GM04504 (cell line): ENCODE results near the gene SLC26A6.
A peak's percentile ranks its signal among the peaks of the same experiment; 100 is the strongest.

Source experiments
- DNase-seq: peaks from one replicate; pipeline ENCODE4 v3.0.0-alpha.2; 2012; ENCODE audit warnings: low read depth

SLC26A6 gene

DNA sequence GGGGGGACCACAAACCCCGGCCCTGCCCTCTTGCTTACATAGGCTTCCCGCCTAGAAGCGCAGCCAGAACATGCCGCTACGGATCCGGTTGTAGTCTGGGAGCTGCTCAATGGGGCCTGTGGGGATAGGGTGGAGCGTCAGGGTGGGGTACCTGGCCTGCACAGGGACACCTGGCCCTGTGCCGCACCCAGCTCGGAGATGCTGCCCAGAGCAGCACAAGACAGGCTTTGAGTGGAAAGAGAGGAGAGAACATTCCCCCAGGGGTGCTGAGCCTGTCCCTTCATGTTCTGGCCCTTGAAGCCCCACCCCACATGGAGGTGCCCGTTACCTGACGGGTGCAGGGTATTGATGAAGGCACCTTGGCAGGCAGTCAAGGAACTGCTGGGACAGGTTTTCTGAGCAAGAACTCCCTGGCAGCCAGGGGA is 36.2 kb downstream of the SLC26A6 start:
- DNase-seq: no peak

DNA sequence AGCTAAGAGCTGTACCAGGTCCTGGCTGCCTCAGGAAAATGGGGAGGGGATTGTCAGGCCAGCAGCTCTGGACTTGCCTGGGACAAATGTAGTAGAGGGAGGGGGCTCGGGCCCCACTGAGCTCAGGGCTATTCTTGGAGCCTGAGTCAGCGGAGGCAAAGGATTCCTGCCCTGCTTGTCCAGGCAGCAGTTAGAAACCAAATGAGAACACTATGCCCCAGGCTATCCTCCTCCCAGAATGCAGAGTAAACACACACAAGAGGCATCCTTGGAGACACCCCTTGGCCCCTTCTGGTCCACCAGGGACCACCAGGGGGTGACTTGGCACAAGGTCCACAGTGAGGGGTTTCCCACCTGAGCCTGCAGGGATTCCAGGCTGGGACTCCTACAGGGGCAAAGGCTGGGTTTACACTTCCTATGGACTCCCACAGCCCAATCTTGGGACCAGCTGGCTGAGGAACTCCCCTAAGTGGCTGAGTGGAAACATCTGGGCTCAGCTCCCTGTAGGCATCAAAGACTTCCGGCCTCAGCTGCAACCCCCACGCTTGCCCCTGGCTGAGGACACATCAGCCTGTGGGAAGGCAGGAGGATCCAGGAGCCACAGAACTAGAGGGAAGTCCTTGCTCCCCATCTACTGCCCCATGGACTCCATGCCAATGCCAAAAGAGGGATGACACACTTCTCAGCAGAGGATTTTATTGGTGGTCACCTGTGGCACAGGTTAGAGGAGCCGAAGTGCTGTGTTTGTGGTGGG is 36.8 kb downstream of the SLC26A6 start:
- peak; percentile 95 for DNase-seq

DNA sequence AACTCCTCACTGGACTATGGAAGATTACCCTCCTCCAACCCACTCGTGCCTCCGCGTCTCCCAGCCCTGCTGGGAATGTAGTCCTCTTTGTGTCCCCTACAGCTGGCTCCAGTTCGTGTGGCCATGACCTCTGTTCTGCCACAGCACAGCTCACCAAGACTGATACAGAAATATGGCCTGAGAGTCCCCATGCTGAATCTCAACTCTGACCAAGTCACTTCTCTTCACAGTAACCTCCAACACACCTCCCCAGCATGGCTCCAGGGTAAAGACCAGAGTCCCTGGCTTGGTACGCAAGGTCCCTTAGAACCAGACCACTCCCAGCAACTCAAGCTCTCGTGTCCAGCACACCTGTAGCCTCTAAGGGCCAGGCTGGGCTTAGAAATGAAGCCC is 37.9 kb downstream of the SLC26A6 start:
- DNase-seq: no peak

DNA sequence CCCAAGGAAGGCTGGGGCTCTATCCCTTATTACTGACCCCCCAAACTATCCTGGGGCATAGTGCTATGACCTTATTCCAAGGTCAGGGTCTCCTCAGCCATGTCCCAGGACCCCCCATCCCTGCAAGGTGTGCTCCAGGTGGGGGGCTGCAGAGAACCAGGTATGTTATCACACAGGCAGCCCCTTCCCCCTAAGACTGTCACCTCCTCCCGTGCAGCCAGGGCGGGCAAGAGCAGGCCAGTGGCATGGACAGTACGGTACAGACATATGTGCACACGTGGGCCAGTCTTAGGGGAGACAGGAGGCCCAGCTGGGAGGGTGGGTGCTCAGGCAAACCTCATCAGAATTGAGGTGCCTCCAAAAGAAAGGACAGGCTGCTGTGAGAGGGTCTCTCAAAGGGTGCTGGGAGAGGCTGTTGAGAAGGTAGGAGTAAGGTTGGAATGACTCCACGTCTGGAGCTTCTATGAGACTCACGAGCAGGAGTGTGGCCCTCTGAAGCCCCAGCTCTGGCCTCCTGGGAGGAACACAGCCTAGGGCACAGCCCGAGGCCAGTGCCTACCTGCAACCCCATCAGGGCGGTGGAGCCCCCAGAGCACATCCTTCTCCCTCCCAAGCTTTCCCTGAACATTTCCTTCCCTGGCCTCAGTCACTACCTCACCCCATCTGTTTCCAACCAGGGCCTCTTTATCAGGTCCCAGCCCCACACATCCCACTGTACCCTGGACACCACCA is 38.4 kb downstream of the SLC26A6 start:
- DNase-seq: no peak

DNA sequence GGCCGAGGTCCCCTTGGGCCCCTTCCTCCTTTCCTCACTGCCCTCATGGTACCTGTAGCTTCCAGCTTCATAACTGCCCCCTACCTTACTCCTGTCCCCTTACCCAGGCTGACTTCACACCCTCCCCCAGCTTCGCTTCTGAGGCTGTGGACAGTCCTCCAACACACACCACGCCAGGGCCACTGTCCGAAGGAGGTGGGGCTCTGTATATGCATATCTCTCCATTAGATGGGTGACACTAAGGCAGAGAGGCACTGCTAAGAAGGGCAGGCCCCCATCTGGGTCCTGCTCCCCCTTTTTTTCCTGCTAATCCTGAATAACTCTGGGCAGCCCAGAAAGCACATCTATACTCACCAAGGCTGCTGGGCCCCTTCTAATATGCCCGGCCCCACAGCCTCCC is 39.1 kb downstream of the SLC26A6 start:
- DNase-seq: no peak

DNA sequence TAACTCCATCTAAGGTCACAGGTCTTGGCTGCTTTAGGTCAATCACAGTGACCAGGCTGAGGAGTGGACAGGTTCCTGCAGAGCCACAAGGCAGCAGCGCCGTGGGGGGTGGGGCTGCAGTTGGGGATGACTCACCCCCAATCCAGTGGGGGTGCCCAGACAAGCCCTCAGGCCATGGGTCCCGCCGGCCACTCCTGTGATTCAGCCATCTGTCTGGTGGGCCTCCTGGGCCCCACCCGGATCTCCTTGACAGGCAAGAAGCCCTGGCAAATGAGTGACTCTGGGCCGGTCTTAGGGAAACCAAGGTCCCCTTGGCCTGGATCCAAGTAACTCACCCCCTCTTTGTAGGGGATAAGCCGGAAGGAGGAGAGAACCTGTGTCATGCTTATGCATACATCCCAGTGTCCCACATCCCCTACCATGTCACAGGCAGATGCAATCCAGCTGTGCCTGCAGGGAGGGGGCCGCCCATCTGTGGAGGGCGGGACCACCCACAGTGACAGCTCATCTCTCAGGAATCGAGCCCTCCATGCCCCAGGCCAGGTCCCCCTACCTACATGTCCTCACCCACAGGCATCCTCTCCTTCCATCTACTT is 39.6 kb downstream of the SLC26A6 start:
- peak; percentile 74 for DNase-seq

DNA sequence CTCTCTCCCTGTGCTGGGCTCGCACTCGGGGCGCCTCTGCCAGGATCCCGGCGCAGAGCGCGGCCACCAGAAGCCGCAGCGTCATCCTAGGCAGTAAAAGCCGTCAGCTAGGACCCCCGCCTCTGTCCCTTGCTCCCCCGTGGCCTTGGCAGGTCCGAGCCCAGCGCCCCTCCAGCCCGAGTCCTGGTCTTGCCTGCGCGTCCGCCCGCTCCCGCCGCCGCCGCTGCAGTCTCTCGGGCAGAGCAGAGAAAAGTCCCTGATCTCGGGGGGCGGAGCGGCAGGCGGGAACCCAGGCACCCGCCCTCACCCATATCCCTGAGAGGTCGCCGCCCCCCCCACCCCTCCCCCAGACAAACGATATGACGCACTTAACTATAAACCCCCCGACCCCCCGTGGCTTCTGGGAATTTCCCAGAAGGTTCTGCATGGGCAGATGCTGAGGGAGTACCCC is 40.2 kb downstream of the SLC26A6 start, which contains the start of gene COL7A1:
TSS of gene COL7A1 (minus strand) at position 255 of the 451 bp plus-strand sequence. CDS start at position 85, 170 bp downstream.
- DNase-seq: no peak

DNA sequence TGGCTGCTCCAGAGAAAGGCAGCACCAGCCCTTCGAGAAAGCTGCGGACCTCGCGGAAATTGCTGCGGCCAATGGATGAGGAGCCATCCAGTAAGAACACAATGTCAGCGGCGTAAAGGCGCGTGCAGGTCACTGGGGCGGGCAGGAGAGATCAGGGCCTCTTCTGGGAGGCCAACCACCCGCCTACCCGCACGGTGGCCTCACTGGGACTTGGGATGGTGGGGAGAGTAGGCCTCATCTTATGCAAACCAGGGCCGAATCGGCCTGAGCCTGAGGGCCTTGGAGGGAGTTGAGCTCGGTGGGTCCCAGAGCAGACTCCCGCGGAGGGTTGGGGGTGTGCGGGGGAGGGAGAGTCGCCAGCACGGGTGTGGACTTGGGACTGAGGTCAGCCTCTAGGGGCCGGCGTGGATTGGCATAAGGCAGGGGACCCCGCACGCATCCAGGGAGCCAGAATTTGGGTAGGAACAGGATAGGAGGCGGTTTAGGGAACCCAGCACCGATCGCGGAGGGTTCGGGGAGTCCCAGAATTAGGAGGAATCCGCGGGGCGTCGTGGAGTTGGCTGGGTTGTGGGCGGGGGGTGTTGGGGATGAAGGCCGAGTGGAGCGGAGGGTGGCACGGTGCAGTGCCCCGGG is 40.7 kb downstream of the SLC26A6 start:
- peak; percentile 35 for DNase-seq

DNA sequence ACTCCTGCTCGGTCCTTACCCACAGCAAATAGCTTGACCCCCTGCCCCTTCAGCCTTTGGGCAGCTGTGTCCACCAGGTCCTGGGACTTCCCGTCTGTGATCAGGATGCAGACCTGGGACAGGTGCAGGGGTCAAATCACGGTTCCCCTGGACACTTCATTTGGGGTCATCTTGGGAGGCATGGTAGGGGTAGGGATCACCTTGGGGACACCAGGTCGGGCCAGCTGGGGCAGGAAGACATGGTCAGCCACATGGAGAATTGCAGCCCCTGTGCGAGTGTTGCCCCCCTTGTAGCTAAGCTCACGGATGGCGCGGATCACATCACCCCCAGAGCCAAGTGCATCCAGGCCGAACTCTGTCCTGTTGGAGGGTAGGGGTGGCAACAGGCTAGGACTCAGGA is 41.9 kb downstream of the SLC26A6 start:
- no peak for DNase-seq

DNA sequence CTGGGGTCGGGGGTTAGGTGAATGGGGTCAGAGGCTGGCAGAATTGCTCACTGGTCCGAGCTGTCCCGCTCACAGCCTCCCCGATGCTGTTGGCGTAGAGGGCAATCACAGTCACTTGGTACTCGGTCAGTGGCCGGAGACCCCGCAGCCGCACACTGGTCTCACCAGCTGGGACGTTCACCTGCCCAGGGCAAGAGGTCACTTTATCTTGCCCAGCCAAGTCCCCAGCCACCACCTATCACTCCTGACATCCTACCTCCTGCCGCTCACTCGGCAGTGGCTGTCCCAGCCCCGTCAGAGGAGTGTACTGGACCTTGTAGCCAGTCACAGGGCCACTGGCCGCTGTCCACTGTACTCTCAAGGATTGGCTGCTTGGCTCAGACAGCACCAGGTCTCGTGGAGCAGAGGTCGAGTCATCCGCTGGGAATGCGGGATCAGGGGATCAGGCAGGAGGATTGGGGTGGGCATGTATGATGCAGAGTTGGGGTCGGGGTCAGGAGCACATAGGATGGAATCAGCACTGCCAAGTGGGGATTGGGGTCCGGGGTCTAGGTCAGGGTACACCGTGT is 42.7 kb downstream of the SLC26A6 start:
- no peak for DNase-seq

DNA sequence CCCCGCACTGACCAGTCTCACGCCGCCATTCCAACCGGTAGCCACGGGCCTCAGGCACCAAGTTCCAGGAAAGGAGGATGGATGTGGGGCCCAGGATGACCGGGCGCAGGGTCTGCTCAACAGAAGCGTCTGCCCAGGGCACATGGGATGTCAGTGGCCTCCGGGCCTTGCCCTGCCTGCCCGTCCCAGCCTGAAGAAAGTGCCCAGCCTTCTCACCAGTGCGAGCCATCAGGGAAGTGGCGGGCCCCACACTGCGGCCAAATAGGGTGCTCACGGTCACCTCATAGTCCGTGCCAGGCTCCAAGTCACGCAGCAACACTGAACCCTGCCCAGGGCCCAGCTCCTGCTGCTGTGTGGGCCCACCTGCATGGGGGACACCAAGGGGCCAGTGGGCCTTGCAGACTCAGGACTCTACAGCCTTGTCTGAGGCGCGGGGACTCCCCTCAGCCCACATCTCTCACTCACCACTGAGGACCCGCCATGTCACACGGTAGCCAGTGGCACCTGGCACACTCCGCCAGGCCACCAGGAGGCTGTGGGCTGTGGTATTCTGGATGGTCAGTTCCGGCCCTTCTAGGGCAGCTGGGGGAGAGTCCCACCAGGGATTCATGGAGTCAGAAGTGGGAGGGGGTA is 43.3 kb downstream of the SLC26A6 start:
- no peak for DNase-seq

DNA sequence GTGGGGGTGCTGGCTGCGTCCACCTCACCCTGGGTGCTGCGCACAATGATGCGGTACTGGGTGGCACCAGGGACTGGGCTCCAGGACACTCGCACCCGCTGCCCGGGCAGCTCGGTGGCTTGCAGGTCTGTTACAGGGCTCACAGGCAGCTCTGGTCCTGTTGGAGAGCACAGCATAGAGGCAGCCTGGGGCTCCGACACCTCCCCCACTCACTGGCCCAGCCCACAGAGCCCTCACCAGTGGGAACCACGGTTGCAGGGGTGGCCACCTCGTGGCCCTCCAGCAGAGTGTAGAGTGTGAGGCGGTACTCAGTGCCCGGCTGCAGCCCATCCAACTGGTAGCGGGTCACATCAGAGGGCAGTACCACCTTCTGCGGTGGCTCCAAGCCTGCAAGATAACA is 43.8 kb downstream of the SLC26A6 start:
- DNase-seq: no peak

DNA sequence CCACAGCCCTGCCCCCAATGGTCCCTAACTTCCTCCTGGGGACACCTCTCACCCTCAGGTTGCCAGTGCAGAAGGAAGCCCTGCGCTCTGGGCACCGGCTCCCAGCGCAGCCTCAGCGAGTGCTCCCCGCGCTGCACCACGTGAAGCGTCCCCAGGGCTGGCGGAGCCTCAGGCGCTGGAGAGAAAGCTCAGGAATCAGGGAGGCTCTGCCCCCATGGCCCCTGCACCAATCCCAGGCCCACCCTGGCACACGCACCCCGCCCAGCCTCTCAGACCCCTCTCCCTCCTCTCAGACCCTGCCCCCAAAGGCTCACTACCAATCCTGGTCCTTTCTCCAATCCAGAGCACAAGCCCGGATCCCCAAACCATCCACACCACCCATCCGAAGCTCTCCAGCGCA is 47.0 kb downstream of the SLC26A6 start:
- DNase-seq: no peak

DNA sequence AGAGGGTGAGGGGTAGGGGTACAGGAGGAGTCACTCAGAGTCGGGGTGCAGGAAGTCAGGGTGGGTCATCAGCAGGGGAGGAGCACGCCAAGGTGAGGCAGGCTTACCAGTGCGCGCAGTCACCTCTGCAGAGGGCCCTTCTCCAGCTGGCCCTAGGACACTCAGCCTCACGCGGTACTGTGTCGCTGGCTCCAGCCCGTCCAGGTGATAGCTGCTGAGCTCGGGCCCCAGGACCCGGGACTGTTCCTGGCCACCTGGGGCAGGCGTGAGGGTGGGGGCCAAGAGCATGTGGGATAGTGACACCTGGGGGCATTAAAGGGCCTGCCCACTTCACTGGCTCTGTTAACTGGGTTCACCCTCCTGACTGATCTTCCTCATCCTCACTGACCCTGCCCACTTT is 47.6 kb downstream of the SLC26A6 start:
- no peak for DNase-seq

DNA sequence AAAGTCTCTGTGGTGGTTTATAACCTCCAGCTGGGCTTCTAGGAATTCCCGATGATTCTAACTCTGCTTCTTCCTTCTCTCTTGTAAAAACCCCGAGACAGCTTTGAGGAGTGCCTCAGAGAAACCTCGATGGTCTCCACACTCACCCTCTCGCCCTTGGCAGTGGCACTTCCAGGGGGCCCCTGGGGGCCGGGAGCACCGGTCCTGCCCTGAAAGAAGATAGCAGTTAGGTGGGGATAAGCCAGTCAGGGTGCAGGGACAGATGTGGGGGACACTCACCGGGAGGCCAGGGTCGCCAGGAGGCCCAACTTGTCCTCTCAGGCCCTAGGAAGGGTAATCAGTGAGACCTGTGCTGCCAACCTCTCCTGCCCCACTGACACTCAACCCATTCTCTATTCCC is 49.9 kb downstream of the SLC26A6 start:
- DNase-seq: no peak

DNA sequence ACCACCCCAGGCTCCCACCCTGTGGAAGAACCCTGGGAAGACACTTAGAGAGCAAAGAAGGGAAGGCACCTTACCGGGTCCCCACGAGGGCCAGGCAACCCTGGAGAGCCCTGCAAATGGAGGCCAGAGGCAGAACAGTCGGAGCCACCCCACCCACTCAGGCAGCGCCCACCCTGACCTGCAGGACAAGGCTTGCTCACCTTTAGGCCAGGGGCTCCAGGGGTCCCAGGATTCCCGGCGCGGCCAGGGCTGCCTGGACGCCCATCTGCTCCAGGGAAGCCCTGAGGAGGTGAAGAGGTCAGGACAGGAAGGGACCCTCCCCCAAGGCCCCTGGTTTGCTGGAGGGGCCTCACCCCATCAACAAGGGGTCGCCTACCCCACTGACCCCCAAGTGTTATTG is 50.4 kb downstream of the SLC26A6 start:
- DNase-seq: no peak

DNA sequence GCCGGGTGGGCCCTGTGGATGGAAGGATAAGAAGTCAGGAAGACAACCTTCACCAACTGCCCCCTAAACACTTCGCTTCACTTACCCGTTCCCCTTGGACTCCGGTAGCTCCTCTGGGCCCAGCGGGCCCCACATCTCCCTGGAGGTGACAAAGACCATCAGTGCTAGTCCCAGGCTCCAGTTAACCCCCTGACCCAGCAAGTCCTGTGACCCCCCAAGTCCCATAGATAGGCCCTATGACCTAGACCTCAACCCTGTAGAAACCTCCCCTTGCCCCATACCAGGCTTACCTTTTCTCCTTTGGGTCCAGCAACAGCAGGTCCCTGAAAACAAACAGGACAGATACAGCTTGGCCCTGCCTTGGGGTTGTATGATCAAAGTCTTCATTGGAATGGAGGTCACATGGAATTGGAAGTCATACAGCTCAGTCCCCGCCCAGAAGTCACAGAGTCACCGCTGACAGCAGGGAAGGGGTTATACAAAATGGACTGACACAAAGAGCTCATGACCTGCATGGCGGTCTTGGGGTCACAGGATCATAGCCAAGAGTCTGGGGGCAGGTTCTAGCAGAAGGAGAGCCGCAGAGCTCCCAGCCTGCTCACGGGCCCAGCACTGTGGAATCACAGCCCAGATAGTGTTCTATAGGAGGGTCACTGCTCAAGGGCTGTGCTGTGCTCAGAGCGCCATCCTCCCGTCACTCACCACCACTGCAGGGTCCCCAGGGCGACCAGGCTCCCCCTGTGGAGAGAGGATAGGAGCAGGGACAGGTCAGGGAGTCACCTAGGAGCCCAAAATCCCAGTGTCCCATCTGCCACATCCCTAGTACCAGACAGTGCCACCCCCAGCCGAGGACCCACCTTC is 53.4 kb downstream of the SLC26A6 start:
- no peak for DNase-seq

DNA sequence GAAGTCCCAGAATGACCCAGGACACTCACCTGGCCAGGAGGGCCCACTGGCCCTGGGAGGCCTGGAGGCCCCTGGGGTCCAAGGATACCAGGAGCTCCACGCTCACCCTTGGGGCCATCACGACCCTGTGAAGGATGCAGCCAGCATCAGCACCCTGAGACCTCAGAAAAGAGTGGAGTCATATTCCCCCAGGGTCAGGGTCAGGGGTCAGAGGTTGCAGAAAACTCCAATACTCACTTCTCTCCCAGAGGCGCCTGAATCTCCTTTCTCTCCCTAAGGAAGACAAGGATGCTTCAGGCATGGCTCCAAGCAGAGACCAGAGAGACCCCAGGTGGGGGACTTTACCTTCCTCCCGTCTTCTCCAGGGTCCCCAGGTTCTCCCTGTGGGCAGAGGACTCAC is 58.6 kb downstream of the SLC26A6 start:
- no peak for DNase-seq
